ENCODE data around the gene GTF2F2. TPM values are rescaled to one million over a fixed set of nuclear protein-coding genes. Genes with fewer than 3 reads are reported as not detected.

Gene GTF2F2
- polyA plus RNA-seq, 3 donors from 2014 or later = 4.5 to 9.4 (median 9.3) TPM

- no peak for DNase-seq
- no peaks in the 10 kb centered on the region for H3K9me3 Mint-ChIP-seq
- H3K36me3 Mint-ChIP-seq = peaks cover 5 to 10% (median 7%) of the 10 kb centered on the region in 3 donors
- H3K27me3 Mint-ChIP-seq (ENCODE audit: low read depth in 3 of 3) = no peaks in the 10 kb centered on the region
- H3K27ac Mint-ChIP-seq = no peak overlapping the region
- no peak overlapping the region for H3K4me3 Mint-ChIP-seq
- peaks cover 13 to 22% of the 10 kb centered on the region in 2 donors for H3K4me1 Mint-ChIP-seq
Observed at GRCh38 chr13:45198041-45198440, 77.7 kb downstream of the GTF2F2 start.

GRCh38 chr13:45198924-45199323, 78.6 kb downstream of the GTF2F2 start:
- Mint-ChIP-seq H3K36me3 (peaks cover 7 to 10% (median 8%) of the 10 kb centered on the region in 3 donors), H3K4me1 (peaks cover 13 to 22% of the 10 kb centered on the region in 2 donors), H3K9me3 (no peaks in the 10 kb centered on the region), H3K27me3 (ENCODE audit: low read depth in 3 of 3) (no peaks in the 10 kb centered on the region), H3K27ac (no peak overlapping the region), H3K4me3 (no peak overlapping the region)
- DNase-seq = no peak

GRCh38 chr13:45199711-45200110, 79.4 kb downstream of the GTF2F2 start:
- no peak overlapping the region for H3K4me3 Mint-ChIP-seq
- no peak for DNase-seq
- H3K9me3 Mint-ChIP-seq = no peaks in the 10 kb centered on the region
- H3K27ac Mint-ChIP-seq = peak overlapping the region in 2 of 6 donors; percentile 24 to 31
- H3K36me3 Mint-ChIP-seq = peaks cover 4 to 10% (median 8%) of the 10 kb centered on the region in 3 donors
- H3K27me3 Mint-ChIP-seq (ENCODE audit: low read depth in 3 of 3) = no peaks in the 10 kb centered on the region
- peaks cover 10 to 22% of the 10 kb centered on the region in 2 donors for H3K4me1 Mint-ChIP-seq

GRCh38 chr13:45200701-45201232, 80.5 kb downstream of the GTF2F2 start, which contains the start of gene KCTD4:
Gene KCTD4, minus strand, starts transcription at chr13:45201045. Its CDS starts 6,478 bp downstream, at chr13:45194567.
- Mint-ChIP-seq H3K27ac (peak within 1 kb of the TSS in 3 of 6 donors; percentile 6 to 31 (median 31)), H3K9me3 (no peaks in the 10 kb centered on the region), H3K4me1 (peaks cover 7 to 13% of the 10 kb centered on the region in 2 donors), H3K4me3 (no peak within 1 kb of the TSS), H3K27me3 (ENCODE audit: low read depth in 3 of 3) (no peaks in the 10 kb centered on the region), H3K36me3 (peaks cover 4 to 10% (median 8%) of the 10 kb centered on the region in 3 donors)
- DNase-seq = no peak

GRCh38 chr13:45205124-45205523, 84.8 kb downstream of the GTF2F2 start:
- no peak overlapping the region for H3K4me3 Mint-ChIP-seq
- H3K9me3 Mint-ChIP-seq = no peaks in the 10 kb centered on the region
- no peak overlapping the region for H3K27ac Mint-ChIP-seq
- DNase-seq = no peak
- H3K27me3 Mint-ChIP-seq (ENCODE audit: low read depth in 3 of 3) = peaks cover 0 to under 1% (median 0%) of the 10 kb centered on the region in 3 donors
- H3K36me3 Mint-ChIP-seq = peaks cover 14 to 22% (median 17%) of the 10 kb centered on the region in 3 donors
- no peaks in the 10 kb centered on the region for H3K4me1 Mint-ChIP-seq

GRCh38 chr13:45206340-45206739, 86.0 kb downstream of the GTF2F2 start:
- H3K9me3 Mint-ChIP-seq = no peaks in the 10 kb centered on the region
- no peak for DNase-seq
- peaks cover 0 to 1% (median 0%) of the 10 kb centered on the region in 3 donors for H3K27me3 Mint-ChIP-seq (ENCODE audit: low read depth in 3 of 3)
- H3K4me1 Mint-ChIP-seq = no peaks in the 10 kb centered on the region
- H3K4me3 Mint-ChIP-seq = no peak overlapping the region
- H3K27ac Mint-ChIP-seq = no peak overlapping the region
- peaks cover 23 to 32% (median 26%) of the 10 kb centered on the region in 3 donors for H3K36me3 Mint-ChIP-seq

- Mint-ChIP-seq H3K4me1 (no peaks in the 10 kb centered on the region), H3K4me3 (no peak overlapping the region), H3K36me3 (peaks cover 20 to 32% (median 24%) of the 10 kb centered on the region in 3 donors), H3K9me3 (no peaks in the 10 kb centered on the region), H3K27ac (no peak overlapping the region), H3K27me3 (ENCODE audit: low read depth in 3 of 3) (peaks cover 0 to 1% (median 0%) of the 10 kb centered on the region in 3 donors)
- no peak for DNase-seq
Observed at GRCh38 chr13:45207319-45207718, 87.0 kb downstream of the GTF2F2 start.

GRCh38 chr13:45208132-45208531, 87.8 kb downstream of the GTF2F2 start:
- Mint-ChIP-seq H3K27ac (no peak overlapping the region), H3K36me3 (peaks cover 19 to 32% (median 22%) of the 10 kb centered on the region in 3 donors)

GRCh38 chr13:45209229-45209628, 88.9 kb downstream of the GTF2F2 start:
- no peaks in the 10 kb centered on the region for H3K9me3 Mint-ChIP-seq
- H3K27ac Mint-ChIP-seq = no peak overlapping the region
- peaks cover 19 to 30% (median 22%) of the 10 kb centered on the region in 3 donors for H3K36me3 Mint-ChIP-seq
- no peak for DNase-seq
- peaks cover 0 to 4% (median 0%) of the 10 kb centered on the region in 3 donors for H3K27me3 Mint-ChIP-seq (ENCODE audit: low read depth in 3 of 3)
- H3K4me1 Mint-ChIP-seq = no peaks in the 10 kb centered on the region
- no peak overlapping the region for H3K4me3 Mint-ChIP-seq

More at GRCh38 chr13:45208132-45208531, 87.8 kb downstream of the GTF2F2 start:
- Mint-ChIP-seq H3K9me3 (no peaks in the 10 kb centered on the region), H3K27me3 (ENCODE audit: low read depth in 3 of 3) (peaks cover 0 to 1% (median 0%) of the 10 kb centered on the region in 3 donors), H3K4me3 (no peak overlapping the region), H3K4me1 (no peaks in the 10 kb centered on the region)
- DNase-seq = no peak

- Mint-ChIP-seq H3K4me3 (no peak overlapping the region), H3K27me3 (ENCODE audit: low read depth in 3 of 3) (peaks cover 0 to 3% (median 1%) of the 10 kb centered on the region in 3 donors), H3K27ac (no peak overlapping the region), H3K4me1 (peaks cover 3 to 24% of the 10 kb centered on the region in 2 donors), H3K36me3 (peaks cover 5 to 14% (median 8%) of the 10 kb centered on the region in 3 donors), H3K9me3 (no peaks in the 10 kb centered on the region)
- DNase-seq = no peak
Observed at GRCh38 chr13:45215392-45216077, 95.2 kb downstream of the GTF2F2 start.

- no peak for DNase-seq
- peak overlapping the region in 1 of 6 donors; percentile 37 for H3K27ac Mint-ChIP-seq
- H3K27me3 Mint-ChIP-seq (ENCODE audit: low read depth in 3 of 3) = peaks cover 0 to 4% (median 1%) of the 10 kb centered on the region in 3 donors
- peaks cover 0 to 9% (median 3%) of the 10 kb centered on the region in 3 donors for H3K36me3 Mint-ChIP-seq
- no peaks in the 10 kb centered on the region for H3K9me3 Mint-ChIP-seq
- H3K4me3 Mint-ChIP-seq = no peak overlapping the region
- H3K4me1 Mint-ChIP-seq = peaks cover 3 to 24% of the 10 kb centered on the region in 2 donors
Observed at GRCh38 chr13:45216193-45216592, 95.9 kb downstream of the GTF2F2 start.

- DNase-seq = no peak
- H3K27me3 Mint-ChIP-seq (ENCODE audit: low read depth in 3 of 3) = peaks cover 0 to 2% (median 1%) of the 10 kb centered on the region in 3 donors
- H3K27ac Mint-ChIP-seq = peak overlapping the region in 1 of 6 donors; percentile 66
- H3K4me1 Mint-ChIP-seq = peaks cover 3 to 24% of the 10 kb centered on the region in 2 donors
- H3K36me3 Mint-ChIP-seq = peaks cover 0 to 3% (median 3%) of the 10 kb centered on the region in 3 donors
- H3K4me3 Mint-ChIP-seq = no peak overlapping the region
- no peaks in the 10 kb centered on the region for H3K9me3 Mint-ChIP-seq
Observed at GRCh38 chr13:45218689-45219088, 98.4 kb downstream of the GTF2F2 start.

- Mint-ChIP-seq H3K36me3 (peaks cover 0 to 3% (median 3%) of the 10 kb centered on the region in 3 donors), H3K4me3 (no peak overlapping the region), H3K9me3 (no peaks in the 10 kb centered on the region), H3K27me3 (ENCODE audit: low read depth in 3 of 3) (peaks cover 0 to 2% (median 1%) of the 10 kb centered on the region in 3 donors), H3K27ac (no peak overlapping the region), H3K4me1 (peaks cover 3 to 24% of the 10 kb centered on the region in 2 donors)
- no peak for DNase-seq
Observed at GRCh38 chr13:45219123-45219891, 99.0 kb downstream of the GTF2F2 start.

Data from immature natural killer cell (primary cell).